Stimulated activated CD4-positive, alpha-beta T cell treated with anti-CD3 and anti-CD28 coated beads, TNF-alpha, amount 100 ng/mL, for 24 hours (primary cell): ENCODE results near the gene BST1.
"Not testable (repeated sequence)": the region's sequence is repeated elsewhere in the genome, so short reads cannot be mapped to it uniquely, and the experiment has no call there.

Source experiments
- DNase-seq, 3 experiments: peaks; one replicate each; pipeline ENCODE4 v3.0.0-alpha.2; 2020; ENCODE audit warnings: low read depth in 3 of 3

The BST1 gene

DNA sequence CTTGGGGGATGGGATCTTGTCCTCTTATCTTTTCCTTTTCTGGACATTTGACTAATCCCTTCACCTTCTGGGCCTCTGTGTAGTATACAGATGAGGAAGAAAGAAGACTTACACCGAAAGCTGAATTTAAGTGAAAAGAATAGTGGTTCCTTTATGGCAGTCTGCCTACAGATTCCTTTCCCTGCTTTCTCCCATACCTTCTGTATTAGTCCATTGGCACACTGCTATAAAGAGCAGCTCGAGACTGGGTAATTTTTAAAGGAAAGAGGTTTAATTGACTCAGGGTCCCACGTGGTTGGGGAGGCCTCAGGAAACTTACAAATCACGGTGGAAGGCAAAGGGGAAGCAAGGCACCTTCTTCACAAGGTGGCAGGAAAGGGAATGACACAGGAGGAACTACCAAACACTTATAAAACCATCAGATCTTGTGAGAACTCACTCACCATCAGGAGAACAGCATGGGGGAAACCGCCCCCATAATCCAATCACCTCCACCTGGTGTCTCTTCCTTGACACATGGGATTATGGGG is 41.2 kb downstream of the BST1 start:
- DNase-seq, result no peak

DNA sequence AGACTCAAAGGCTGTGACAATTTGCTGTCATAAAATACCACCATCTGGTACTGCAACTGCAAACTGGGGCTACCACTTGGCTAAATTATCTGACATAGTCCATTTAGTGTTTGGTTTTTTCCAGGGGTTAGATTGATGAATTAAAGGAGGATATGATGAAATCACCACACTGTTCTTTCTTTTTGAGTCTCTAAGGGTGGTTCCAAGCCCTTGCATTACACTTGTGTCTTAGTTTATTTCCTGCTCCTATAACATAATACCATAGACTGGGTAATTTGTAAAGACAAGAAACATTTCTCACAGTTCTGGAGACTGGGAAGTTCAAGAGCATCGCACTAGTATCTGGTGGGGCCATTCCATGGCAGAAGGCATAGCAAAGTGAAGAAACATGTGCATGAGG is 43.2 kb downstream of the BST1 start:
- DNase-seq, result no peak

DNA sequence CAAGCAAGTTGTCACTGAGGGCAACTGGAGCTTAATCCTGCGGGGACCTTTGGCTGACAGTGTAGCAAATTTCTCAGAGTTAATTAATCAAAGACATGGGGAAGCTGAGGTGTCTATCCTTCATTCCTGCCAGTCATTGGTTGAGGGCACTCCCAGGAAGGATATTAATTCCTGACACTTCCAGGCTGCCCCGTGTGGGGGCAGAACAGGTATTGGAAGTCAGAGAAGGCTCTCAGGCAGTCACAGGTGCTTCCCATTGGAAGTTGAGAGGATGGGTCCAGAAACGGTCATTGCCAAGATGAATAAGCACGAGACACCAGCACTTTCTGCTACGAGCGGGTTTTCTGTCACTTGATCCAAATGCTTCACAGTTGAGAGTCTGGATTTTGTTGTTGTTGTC is 46.1 kb downstream of the BST1 start:
- DNase-seq, result no peak

DNA sequence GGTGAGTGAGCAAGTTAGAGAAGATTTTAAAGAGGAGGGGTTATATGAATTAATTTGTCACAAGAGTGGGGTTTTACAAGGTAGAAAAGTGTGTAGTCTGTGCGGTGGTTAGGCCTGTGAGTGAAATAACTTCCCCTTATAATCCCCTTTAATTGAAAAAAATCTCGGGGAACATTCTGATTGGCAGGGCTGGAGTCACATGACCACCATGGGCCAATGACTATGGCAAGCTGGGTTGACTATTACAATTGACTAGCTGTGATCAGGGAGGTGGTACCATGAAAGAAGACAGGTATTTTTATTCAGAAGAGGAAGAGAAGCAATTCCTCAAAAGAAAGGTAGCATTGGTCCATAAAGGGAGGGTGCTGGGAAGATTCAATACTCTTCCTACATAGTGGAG is 48.3 kb downstream of the BST1 start:
- DNase-seq, result no peak

DNA sequence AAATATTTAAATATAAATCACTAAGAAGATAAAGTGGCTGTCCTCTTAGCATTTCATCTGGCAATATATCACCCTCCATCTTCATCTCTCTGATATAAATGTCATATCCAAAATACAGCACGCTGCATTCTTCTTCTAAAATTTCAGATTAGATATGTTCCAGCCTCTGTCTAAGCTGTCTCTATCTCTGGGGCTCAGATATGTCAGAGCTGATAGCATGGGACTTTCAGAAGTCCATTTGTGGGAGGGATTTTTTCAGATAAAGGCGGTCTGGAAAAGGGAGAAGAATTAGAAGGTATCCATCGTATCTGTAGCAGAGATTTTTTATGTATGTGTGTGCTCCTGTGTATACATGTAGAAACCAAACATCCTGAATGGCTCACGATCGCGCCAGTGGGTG is 50.2 kb downstream of the BST1 start:
- DNase-seq, result no peak

DNA sequence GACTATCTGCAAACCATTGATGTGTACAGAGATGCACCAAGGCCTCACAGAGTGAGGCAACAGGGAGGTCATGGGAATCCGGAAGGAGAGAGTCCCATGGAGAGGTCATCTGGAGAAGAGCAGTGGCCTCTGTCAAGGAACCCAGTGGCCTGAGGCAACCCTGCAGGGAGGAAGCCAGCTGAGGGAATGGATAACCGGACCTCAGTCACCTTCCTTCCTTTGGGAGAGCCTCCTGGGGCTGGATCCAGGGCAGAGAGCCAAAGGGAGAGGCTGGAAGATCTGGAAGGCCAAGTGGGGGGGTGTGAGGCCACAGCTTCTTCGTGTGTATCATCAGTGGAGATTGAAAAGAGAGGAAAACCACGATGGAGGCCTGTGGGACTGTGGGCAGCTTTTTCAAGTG is 50.9 kb downstream of the BST1 start:
- no peak for DNase-seq

DNA sequence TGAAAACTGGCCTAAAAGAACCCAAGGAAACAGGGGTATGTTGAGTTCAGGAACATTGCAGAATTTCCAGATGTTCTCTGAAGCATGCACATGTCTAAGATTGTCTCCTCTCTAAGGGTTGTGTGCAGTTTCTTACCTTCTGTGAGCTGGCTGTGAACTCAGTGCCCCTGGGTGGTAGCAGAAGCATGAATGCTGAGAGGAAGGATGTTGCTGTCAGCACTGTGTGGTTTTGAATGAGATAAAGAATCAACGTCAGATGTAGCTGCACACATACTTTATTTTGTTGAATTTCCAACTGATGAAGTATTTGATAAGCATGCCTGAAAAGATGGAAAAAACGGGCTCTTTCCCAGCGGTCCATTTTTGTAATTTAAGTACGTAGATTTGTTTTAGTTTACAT is 51.5 kb downstream of the BST1 start:
- peak in 2 of 3 experiments; percentile 22 to 29 for DNase-seq

DNA sequence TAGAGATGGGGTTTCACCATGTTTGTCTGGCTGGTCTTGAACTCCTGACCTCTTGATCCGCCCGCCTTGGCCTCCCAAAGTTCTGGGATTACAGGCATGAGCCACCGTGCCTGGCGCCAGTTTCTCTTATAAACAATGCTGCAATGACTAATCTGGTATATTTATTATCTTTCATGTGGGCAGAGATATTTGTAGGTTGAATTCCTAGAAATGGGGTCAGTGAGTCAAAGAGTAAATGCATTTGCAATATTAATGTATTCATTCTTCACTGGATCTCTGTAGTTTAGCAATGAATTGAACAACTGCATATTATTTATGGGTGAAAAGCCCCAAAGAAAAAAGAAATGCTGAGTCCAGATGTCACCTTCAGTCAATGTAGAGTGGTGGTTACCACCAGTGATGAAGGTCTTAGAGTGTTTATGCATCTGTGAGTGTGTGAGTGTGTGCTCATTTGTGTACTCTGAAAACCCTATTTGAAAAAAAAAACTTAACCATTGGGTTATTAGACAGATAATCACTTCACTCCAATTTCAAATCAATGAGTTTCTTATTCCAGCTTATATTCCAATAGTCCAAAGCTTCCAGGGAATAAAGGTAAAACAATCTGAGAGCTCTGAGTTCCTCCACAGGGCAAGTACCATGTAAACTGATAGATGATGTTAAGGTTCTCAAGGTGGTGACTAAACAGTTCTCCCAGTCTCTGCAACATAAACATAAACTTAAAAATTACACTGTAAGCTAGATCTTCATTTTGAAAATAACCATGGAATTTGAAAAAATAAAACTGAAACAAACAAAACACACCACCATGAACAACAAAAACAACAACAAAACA is 52.7 kb downstream of the BST1 start:
- peak in 1 of 3 experiments; percentile 54 for DNase-seq

DNA sequence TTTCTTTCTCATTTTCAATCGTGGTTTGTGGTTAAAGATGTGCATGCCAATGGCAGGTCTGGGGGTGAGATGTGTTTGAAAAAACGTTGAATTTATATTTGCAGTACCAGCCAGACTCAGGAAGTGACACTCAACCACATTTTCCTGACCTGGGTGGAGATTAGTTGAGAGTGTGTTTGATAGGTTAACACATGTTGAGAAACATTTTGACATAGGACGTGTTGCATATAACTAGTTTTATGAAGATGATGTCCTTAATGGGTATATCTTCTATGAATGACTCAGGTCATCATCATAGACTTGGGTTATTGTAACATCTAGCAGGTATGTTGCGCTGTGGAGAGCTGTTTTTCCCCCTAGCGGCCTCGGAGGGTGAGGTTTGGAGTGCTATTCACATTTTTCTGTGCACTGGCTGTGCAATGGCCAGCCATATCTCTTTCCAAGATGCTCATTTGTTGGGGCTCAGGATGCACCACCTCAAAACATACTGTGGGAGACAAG is 53.5 kb downstream of the BST1 start:
- DNase-seq, result peak; percentile 47 to 72 (median 66)

DNA sequence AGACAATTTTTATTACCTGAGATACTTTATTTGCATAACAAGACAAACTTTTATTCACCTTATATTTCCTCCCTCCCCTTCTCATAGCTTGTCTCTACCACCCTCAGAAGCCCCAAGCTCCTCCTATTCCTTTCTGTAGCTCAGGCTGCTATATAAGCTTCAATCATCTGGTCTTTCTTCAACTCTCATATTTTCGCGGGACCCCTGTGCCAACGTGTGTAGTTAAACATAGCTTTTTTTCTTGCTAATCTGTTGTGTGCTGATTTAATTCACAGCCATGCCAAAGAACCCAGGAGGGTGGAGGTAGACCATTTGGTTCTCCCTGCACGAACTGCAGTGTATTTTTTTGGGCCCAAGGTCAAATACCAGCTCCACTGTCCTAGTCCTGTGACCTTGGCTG is 54.2 kb downstream of the BST1 start:
- DNase-seq, result no peak

DNA sequence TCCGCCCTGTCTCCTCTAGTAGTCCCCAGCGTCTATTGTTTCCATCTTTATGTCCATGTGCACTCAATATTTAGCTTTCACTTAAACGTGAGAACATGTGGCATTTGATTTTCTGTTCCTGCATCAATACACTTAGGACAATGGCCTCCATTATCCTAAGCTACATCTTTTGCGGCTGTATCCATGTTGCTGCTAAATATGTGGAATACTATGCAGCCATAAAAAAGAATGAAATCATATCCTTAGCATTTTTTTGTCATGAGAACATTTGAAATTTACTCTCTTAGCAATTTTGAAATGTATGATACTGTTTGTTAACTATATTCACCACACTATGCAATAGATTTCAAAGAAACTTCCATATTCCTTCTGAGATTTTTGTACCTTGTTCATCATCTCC is 55.4 kb downstream of the BST1 start:
- no peak for DNase-seq

DNA sequence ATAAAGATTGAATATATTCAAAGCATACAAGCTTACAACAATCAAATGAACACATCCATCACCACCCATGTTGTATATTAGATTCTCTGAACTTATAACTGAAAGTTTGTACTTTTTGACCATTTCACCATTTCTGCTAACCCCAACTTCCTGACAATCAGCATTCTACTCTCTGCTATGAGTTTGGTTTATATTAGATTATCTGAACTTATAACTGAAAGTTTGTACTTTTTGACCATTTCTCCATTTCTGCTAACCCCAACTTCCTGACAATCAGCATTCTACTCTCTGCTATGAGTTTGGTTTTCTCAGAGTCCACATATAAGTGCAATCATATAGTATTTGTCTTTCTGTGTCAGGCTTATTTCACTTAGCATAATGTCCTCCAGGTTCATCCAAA is 59.6 kb downstream of the BST1 start:
- DNase-seq, result not testable (repeated sequence)

DNA sequence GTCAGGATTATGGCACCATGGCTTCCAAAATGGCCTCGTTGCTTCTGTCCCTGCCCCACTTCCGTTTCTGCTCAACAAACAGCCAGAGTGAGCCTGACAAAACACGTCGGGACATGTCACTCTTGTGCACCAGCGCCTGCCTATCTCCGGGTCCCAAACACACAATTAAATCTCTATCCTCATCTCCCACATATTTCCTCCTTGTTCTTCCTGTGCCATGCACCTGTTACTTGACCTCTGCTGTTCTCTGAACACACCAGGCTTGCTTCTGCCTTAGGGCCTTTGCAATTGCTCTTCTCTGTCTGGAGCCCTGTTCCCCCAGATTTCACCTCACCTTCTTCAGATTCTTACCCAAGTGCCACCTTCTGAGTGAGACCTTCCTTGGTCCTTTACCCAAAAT is 62.5 kb downstream of the BST1 start:
- DNase-seq, result no peak

DNA sequence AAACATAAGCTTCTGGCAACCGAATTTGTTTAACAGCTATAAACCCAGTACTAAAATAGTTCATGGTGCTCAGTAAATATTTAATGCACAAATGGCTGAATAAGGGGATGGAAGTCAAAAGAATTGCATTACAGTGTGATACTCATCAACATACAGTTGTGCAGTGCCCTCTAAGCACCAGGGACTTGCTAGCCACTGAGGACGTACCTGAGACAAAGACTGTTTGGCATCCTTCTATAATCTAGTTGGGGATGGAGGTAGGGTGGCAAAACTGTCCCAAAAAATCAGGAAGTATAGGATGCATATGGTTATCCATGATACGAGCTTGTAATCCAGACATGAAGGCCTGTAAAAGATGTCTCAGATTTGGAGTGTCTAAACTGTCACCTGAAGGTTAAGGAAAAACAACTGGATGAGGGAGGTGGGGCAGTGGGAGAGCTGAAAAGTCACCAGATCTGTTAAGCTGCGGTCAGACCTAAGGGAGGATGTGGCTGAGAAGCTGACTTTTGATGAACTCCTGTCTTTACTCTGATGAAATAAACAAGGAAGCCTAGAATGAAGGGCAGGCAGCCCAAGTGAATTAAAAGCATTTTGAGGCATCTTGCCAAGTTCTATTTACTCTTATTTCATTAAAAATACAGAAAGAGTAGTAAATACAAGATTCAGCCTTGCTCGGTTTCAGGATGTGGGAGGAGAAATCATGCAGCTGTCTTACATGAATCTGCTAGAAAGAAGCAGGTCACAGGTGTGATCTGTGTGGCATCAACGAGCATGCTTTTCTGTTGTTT is 63.2 kb downstream of the BST1 start:
- DNase-seq, result peak in 2 of 3 experiments; percentile 13 to 32

DNA sequence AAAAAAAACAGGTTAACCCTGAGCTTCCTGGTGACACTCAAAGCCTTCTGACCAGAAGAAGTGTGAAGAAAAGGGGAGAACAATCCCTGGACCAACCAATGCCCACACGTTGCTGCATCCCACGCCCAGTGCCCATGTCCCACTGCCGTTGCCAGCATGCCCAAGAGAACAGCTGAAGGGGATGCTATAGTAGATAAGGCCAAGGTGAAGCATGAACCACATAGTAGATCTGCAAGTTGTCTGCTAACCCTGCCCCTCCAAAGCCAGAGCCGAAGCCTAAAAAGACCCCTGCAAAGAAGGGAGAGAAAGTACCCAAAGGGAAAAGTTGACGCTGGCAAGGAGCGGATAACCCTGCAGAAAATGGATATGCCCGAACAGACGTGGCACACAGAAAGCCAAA is 64.0 kb downstream of the BST1 start:
- DNase-seq, result no peak

DNA sequence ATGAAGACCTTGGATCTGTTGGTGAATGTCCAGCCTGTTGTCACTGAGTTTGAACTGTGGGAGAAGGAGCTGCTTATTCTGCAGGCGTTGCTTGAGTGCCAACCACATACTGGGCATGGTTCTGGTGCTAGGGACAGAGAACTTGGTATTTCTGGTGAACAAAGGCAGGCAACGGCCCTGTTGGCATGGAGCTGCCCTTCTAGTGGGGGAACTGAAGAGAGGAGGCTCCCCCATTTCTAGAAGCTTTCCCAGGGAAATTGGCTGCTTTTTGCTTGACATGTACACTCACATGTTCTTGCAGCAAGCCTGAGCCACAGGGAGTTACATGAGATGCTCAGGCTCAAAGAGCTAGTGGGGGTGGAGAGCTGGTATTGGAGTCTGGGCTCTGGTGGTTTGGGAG is 66.3 kb downstream of the BST1 start:
- no peak for DNase-seq

DNA sequence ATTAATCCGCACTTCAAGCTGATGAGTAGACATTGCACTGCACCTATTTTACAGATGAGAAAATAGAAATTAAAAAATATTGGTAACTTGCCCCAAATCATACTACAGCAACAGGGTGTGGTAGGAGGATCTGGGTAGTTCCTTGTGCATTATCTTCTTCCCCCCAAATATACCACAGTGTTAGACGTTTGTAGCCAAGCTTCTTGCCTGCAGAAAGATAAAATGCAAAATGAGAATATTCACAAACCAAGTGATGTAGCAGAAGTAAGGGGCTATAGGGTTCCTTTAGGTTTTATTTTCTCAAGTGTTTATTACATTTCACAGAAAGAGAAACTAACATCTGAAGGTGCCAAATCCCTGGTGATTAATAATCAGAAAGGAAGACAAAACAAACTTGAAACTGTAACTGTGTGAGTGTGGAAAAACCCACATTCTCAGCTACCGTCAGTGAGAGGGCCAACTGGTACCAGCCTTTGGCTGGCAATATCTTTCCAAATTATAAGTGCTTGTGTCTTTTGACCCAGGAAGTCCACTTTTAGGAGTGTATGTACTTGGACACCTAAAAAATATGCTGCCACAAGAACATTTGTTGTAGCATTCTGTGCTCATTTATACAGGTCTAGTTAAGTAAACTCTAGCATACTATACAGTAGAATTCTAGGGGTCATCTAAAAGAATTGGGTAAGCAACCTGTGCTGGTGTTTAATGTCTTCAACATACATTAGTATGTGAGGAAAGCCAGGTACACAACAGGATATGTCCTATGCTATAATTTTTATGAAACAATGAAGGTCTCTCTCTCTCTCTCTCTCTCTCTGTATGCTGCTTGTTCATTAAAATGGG is 68.6 kb downstream of the BST1 start:
- DNase-seq, result no peak

DNA sequence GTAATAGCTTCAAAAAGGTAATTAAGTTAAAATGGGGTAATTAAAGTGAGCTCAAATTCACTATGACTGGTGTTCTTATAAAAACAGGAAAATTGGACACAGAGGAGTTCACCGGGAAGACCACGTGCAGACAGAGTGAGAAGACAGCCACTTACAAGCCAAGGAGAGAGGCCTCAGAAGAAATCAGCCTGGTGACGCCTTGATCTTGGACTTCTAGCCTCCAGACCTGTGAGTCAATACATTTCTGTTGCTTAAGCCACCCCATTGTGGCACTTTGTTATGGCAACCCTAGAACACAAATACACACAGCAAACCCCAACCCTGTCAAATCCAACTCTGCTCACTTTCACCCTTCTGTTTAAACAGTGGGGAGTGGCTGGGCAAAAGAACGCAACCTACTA is 71.2 kb downstream of the BST1 start:
- DNase-seq, result no peak

DNA sequence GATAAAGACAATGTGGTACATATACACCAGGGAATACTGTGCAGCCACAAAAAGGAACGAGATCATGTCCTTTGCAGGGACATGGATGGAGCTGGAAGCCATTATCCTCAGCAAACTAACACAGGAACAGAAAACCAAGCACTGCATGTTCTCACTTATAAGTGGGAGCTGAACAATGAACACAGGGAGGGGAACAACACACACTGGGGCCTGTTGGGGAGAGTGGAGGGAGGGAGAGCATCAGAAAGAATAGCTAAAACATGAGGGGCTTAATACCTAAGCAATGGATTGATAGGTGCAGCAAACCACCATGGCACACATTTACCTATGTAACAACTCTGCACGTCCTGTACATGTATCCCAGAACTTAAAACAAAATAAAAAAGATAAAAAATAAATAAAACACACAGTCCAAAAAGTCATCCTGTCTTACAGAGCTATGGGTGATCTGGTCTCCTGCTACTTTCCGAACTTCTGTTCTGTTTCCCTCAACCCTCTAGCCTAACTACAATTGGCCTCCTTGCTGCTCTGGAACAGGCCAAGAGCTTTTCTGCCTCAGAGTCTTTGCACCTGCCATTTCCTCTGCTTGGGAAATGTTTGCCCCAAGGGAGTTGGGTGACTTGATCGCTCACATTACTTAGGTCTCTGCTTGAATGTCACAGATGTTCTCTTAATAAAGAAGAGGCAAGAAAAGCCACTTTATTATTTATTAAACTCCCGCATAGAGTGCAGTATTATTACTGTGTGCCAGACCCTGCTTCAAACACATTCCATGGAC is 74.2 kb downstream of the BST1 start:
- DNase-seq, result no peak

DNA sequence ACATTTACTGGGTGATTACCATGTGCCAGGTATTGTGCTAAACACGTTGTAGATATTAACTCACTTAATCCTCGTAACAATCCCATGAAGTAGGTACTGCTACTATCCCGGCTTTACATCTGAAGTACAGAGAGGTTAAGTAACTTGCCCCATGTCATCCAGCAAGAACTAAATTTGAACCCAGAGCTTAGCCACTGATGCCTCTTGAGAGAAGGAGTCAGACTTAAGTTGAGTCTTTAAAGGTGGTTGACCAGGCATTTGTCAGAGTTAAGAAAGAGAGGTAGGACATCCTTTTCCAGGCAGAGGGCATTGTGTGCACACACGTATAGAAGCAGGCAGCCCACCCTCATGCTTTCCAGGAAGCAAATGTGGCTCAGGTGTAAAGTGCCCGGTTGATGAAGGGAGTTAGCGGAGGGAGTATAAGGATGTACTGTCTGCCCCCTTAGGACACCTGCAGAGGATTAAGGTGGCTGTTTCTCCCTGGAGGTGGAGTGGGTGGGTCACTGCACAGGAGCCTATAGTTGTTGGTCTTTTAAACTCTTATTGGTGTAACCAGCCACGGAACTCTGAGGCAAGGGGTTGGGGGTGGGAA is 74.9 kb downstream of the BST1 start:
- DNase-seq, result no peak
